GM19351 (cell line): ENCODE measurements around the gene PPARD.
"Not testable (repeated sequence)": the region's sequence is repeated elsewhere in the genome, so short reads cannot be mapped to it uniquely, and the experiment has no call there.

ENCODE experiments used
- ATAC-seq: cut with Tn5 transposase; IDR thresholded peaks from one replicate; pipeline ENCODE4 v1.9.1; 2021; ENCODE audit warnings: mild to moderate bottlenecking, moderate library complexity; ENCODE audit not compliant: unreplicated experiment

Gene PPARD

GRCh38 chr6:35342258-35343091 is at the start of gene PPARD:
PPARD (plus strand) TSS chr6:35342558; CDS start chr6:35411088, 68,530 bp downstream.
- peak; percentile 96 for ATAC-seq

GRCh38 chr6:35293681-35294080 is 48.7 kb upstream of the PPARD start:
- ATAC-seq, result no peak

GRCh38 chr6:35294308-35294945 is 47.9 kb upstream of the PPARD start:
- ATAC-seq, result no peak

- ATAC-seq, result no peak
Observed at GRCh38 chr6:35295036-35295435, 47.3 kb upstream of the PPARD start.

- ATAC-seq, result no peak
Observed at GRCh38 chr6:35295521-35296315, 46.6 kb upstream of the PPARD start.

GRCh38 chr6:35296931-35297600 is 45.3 kb upstream of the PPARD start:
- ATAC-seq, result no peak

- ATAC-seq, result peak; percentile 87
Observed at GRCh38 chr6:35297601-35298481, 44.5 kb upstream of the PPARD start, which contains the start of gene DEF6. DEF6 (plus strand) TSS chr6:35297818; CDS start chr6:35297857, 39 bp downstream.

GRCh38 chr6:35298625-35299140 is 43.7 kb upstream of the PPARD start:
- no peak for ATAC-seq

- ATAC-seq, result no peak
Observed at GRCh38 chr6:35299674-35300073, 42.7 kb upstream of the PPARD start.

- no peak for ATAC-seq
Observed at GRCh38 chr6:35300848-35301247, 41.5 kb upstream of the PPARD start.

- peak; percentile 78 for ATAC-seq
Observed at GRCh38 chr6:35302604-35303241, 39.6 kb upstream of the PPARD start.

GRCh38 chr6:35304299-35304698 is 38.1 kb upstream of the PPARD start:
- ATAC-seq, result no peak

GRCh38 chr6:35305117-35305516 is 37.2 kb upstream of the PPARD start:
- no peak for ATAC-seq

GRCh38 chr6:35307138-35307537 is 35.2 kb upstream of the PPARD start:
- not testable (repeated sequence) for ATAC-seq

- not testable (repeated sequence) for ATAC-seq
Observed at GRCh38 chr6:35308543-35308942, 33.8 kb upstream of the PPARD start.

GRCh38 chr6:35309611-35310264 is 32.6 kb upstream of the PPARD start:
- ATAC-seq, result no peak

GRCh38 chr6:35310265-35310831 is 32.0 kb upstream of the PPARD start:
- no peak for ATAC-seq

GRCh38 chr6:35311390-35312075 is 30.8 kb upstream of the PPARD start:
- no peak for ATAC-seq
